GM19324 (cell line): Measurements from ENCODE around the gene SSR4.

Experiments used
- ATAC-seq: cut with Tn5 transposase; IDR thresholded peaks from one replicate; pipeline ENCODE4 v1.9.1; 2021; ENCODE audit warnings: mild to moderate bottlenecking, moderate library complexity; ENCODE audit not compliant: unreplicated experiment, low FRiP score

SSR4 gene

DNA sequence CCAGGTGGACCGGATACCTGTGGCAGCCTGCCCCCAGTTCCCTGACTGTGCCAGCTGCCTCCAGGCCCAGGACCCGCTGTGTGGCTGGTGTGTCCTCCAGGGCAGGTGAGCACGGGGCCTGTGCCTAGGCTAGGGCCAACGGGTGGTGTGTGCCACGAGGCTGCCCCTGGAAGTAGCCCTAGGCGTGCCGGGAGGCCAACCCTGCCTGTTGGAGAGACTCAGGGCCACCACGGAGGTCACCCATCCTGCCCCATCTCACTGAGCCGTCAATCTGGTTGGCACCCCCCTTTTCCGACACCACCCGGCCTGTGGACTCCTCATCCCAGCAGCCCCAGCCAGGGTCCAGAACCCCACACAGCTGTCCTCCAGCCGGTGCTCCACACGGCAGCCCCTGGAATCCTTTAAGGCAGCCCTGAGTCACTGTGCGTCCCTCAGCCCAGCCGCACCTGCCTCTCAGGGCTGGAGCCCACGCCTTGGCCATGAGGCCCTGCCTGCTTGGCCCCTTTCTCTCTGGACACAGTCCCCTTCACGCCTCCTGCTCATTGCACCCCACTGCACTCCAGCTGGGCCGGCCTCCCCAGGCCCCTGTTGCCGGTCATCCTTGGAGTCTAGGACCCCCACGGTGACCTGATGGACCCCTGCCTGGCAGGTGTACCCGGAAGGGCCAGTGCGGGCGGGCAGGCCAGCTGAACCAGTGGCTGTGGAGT, 25.2 kb upstream of the SSR4 start:
- no peak for ATAC-seq

- ATAC-seq, result no peak
Observed at GRCh38 chrX:153769865-153770600, 24.4 kb upstream of the SSR4 start.

DNA sequence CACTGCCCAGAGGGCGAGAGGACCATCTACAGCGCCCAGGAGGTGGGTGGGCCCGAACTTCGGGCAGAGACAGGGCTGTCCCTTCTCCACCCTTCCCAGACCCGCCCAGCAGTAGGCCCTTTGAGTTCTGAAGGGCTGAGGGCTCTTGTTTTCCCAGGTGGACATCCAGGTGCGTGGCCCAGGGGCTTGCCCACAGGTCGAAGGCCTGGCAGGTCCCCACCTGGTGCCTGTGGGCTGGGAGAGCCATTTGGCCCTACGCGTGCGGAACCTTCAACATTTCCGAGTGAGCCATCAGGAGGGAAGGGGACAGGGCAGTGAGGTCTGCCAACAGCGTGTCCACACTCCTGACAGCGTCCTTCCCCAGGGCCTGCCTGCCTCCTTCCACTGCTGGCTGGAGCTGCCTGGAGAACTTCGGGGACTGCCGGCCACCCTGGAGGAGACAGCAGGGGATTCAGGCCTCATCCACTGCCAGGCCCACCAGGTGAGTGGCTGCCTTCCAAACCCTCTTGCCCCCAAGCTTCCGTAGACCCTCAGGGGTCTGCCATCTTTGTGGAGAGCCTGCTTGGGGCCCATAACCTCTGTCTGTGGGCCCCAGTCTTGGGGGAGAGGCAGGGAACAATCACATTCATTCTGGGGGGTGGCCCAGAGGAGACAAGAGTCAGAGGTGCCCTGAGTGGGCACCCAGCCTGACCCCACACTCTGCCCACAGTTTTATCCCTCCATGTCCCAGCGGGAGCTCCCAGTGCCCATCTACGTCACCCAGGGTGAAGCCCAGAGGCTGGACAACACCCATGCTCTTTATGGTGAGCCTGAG, 23.7 kb upstream of the SSR4 start:
- ATAC-seq, result no peak

- no peak for ATAC-seq
Observed at GRCh38 chrX:153771415-153772315, 22.8 kb upstream of the SSR4 start.

DNA sequence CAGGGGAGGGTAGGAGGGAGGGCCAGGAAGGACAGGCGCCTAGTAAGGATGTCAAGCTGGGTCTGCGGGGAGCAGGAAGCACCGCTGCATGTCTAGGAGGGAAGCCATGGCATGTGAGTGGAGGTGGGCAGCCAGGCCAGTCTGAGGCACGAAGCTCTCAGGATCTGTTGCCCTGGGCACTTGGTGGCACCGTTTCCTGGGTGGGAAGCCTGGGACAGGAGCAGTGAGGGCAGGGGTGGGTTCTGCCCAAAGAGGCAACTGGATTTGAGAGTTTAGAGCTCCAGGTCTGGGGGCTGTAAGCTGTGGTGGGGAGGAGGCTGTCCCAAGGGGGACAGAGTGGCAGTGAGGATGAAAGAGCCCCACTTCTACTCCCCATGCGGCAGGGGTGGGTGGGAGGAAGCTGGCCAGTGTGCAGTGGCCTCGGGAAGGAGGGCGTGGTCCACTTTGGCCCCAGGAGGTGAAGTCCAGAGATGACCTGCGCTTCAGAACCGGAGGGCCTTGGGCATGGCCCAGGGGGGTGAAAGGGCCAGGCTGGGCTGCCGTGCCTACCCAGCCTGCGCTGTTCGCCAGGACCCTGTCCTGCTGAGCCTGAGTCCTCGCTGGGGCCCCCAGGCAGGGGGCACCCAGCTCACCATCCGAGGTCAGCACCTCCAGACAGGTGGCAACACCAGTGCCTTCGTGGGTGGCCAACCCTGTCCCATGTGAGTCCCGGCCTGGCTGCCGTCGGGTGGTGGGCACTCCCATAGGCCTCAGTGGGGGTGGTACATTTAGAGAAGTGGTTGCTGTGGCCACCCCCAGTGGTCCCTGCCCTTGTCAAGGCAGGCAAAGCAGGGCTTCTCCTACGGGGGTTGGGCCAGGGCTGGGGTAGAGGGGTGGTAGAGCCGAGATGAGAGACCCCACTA, 21.9 kb upstream of the SSR4 start:
- no peak for ATAC-seq

DNA sequence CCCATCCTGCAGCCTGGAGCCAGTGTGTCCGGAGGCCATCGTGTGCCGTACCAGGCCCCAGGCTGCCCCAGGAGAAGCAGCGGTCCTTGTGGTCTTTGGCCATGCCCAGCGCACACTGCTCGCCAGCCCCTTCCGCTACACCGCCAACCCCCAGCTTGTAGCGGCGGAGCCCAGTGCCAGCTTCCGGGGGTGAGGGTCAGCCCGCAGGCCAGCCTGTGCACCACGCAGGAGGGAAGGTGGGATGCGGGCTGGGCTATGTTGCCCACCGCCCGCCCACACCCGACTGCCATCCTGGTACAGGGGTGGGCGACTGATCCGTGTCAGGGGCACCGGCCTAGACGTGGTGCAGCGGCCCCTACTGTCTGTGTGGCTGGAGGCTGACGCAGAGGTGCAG, 21.3 kb upstream of the SSR4 start:
- no peak for ATAC-seq

DNA sequence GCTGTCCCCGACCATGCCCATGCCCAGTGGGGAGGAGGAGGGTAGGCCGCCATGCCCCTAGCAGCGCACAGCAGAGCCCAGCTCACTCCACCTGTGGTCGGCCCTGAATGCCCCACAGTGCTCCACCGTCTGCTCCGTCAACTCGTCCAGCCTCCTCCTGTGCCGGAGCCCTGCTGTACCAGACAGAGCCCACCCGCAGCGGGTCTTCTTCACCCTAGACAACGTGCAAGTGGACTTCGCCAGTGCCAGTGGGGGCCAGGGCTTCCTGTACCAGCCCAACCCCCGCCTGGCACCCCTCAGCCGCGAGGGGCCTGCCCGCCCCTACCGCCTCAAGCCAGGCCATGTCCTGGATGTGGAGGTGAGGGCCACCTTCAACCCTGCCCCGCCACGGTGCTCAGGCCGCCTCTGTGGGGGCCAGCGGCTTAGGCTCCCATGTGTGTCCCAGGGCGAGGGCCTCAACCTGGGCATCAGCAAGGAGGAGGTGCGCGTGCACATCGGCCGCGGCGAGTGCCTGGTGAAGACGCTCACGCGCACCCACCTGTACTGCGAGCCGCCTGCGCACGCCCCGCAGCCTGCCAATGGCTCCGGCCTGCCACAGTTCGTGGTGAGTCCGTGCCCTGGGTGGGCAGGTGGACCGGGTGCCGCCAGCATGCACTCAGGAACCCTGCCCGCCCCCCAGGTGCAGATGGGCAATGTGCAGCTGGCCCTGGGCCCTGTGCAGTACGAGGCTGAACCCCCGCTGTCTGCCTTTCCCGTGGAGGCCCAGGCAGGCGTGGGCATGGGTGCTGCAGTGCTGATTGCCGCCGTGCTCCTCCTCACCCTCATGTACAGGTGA, 20.5 kb upstream of the SSR4 start:
- ATAC-seq, result no peak

- no peak for ATAC-seq
Observed at GRCh38 chrX:153774576-153775292, 19.7 kb upstream of the SSR4 start.

- ATAC-seq, result no peak
Observed at GRCh38 chrX:153775293-153776119, 19.0 kb upstream of the SSR4 start.

- no peak for ATAC-seq
Observed at GRCh38 chrX:153776120-153776599, 18.3 kb upstream of the SSR4 start.

GRCh38 chrX:153776611-153777045, 17.8 kb upstream of the SSR4 start:
- no peak for ATAC-seq

DNA sequence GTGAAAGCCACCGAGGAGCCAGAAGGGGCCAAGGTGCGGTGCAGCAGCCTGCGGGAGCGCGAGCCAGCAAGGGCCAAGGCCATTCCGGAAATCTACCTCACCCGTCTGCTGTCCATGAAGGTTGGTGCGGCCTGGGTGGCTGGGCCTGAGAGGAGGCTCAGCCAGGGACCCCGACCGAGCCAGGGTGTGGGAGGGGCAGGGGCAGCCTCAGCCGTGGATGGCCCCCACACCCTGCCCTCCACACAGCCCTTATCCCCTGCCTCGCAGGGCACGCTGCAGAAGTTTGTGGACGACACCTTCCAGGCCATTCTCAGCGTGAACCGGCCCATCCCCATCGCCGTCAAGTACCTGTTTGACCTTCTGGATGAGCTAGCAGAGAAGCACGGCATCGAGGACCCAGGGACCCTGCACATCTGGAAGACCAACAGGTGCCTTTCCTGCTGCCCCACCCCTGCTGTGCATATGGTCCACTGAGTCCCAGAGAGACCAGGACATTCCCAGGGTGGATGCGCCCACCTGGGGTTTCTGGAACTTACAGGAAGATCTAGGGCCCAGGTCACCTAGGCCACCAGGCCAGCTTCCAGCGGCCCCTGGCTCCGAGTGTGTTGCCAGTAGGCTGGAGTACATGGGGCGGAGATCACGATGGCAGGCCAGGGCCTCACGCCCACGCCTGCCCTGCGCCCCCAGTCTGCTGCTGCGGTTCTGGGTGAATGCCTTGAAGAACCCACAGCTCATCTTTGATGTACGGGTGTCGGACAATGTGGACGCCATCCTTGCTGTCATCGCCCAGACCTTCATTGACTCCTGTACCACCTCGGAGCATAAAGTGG, 17.0 kb upstream of the SSR4 start:
- no peak for ATAC-seq

- no peak for ATAC-seq
Observed at GRCh38 chrX:153778181-153778580, 16.3 kb upstream of the SSR4 start.

- ATAC-seq, result no peak
Observed at GRCh38 chrX:153778684-153779101, 15.8 kb upstream of the SSR4 start.

GRCh38 chrX:153779891-153780677, 14.4 kb upstream of the SSR4 start:
- ATAC-seq, result no peak
